Left ventricle myocardium inferior (tissue), 1 donor: Measurements from ENCODE around the gene TEC. TPM values are rescaled to one million over a fixed set of nuclear protein-coding genes. Genes with fewer than 3 reads are reported as not detected.

ENCODE experiments used
- DNase-seq: peaks from one replicate; pipeline ENCODE4 v3.0.0-alpha.2; 2020
- H3K27ac ChIP-seq: fragments of 200-600 bp; replicated peaks from 2 replicates; pipeline ENCODE4 v1.8.0; 2021
- H3K27me3 ChIP-seq: fragments of 200-600 bp; 2 replicates; pipeline ENCODE4 v1.8.0; 2021; ENCODE audit warnings: low read depth
- H3K36me3 ChIP-seq: fragments of 200-600 bp; 2 replicates; pipeline ENCODE4 v1.8.0; 2021
- H3K4me1 ChIP-seq: fragments of 200-600 bp; 2 replicates; pipeline ENCODE4 v1.8.0; 2021
- H3K4me3 ChIP-seq: fragments of 200-600 bp; 2 replicates; pipeline ENCODE4 v1.8.0; 2021; ENCODE audit warnings: mild to moderate bottlenecking, moderate library complexity
- H3K9me3 ChIP-seq: fragments of 200-600 bp; replicated peaks from 2 replicates; pipeline ENCODE4 v1.8.0; 2021
- intact Hi-C: fragments of 100-400 bp; cut with micrococcal nuclease; formaldehyde crosslinking; loops from one replicate; pipeline ENCODE4 v1.11.0; 2022
- total RNA-seq: library from RNA; stranded (reverse); fragmentation: NEBNext Ultra II Directional; extraction: Animal tissue kit (Norgen Biotek cat#: 25700); gene quantifications from one replicate; pipeline ENCODE4 v1.2.1, GENCODE V29; 2021
- TF ChIP-seq, protein P1 (sequence below): fragments of 200-600 bp; IDR thresholded peaks from 2 replicates; pipeline ENCODE4 v1.8.0; 2021; ENCODE audit warnings: antibody characterized with exemption, mild to moderate bottlenecking, borderline replicate concordance
- donor health status: DM: no; HTN: yes; CAD: no; lungs with severe emphysema.

Gene TEC
- total RNA-seq, 1 donor from 2014 or later, result 1.9 TPM

DNA sequence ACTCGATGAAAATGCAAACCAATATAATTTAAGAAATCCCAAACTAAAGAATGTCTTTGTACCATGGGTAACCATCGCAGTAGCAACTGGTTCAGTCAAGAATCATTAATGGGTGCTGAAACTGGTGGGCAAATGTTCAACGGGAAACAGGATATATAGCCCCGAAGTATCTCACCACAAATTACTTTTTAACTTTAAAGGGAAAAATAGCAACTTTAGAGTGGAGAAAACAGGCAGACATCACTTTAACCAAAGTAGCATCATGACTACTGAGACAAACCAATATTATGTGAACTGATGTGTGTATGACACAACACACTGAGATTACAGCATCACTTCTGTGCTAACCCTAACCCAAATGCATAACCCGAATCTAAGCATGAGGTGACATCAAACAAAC, 37.9 kb upstream of the TEC start:
- no peak overlapping the region for H3K27ac ChIP-seq
- no peaks in the 10 kb centered on the region for H3K9me3 ChIP-seq
- no peaks in the 10 kb centered on the region for H3K4me1 ChIP-seq
- no peaks in the 10 kb centered on the region for H3K36me3 ChIP-seq
- TF ChIP-seq, protein P1, sequence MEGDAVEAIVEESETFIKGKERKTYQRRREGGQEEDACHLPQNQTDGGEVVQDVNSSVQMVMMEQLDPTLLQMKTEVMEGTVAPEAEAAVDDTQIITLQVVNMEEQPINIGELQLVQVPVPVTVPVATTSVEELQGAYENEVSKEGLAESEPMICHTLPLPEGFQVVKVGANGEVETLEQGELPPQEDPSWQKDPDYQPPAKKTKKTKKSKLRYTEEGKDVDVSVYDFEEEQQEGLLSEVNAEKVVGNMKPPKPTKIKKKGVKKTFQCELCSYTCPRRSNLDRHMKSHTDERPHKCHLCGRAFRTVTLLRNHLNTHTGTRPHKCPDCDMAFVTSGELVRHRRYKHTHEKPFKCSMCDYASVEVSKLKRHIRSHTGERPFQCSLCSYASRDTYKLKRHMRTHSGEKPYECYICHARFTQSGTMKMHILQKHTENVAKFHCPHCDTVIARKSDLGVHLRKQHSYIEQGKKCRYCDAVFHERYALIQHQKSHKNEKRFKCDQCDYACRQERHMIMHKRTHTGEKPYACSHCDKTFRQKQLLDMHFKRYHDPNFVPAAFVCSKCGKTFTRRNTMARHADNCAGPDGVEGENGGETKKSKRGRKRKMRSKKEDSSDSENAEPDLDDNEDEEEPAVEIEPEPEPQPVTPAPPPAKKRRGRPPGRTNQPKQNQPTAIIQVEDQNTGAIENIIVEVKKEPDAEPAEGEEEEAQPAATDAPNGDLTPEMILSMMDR, result no peak
- H3K27me3 ChIP-seq, result no peaks in the 10 kb centered on the region
- intact Hi-C loops, result no loop called here
- no peak overlapping the region for H3K4me3 ChIP-seq
- no peak for DNase-seq

DNA sequence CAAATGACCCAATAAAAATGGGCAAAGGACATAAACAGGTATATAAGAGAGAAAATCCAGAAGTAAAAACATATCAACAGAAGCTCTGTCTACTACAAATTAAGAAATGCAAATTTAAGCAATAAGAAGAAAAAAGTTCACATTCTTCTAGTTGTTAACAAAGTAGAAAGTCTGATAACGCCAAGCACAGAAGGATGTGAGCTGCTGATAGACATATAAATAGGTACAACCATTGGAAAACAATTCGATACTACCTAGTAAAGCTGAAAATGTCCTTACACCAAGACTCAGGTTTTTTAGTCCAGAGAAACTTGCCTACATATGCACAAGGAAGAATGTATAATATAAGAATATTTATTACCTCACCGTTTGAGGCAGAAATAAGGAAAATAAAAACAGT, 35.9 kb upstream of the TEC start:
- TF ChIP-seq, protein P1, result no peak
- Histone ChIP-seq H3K4me1 (no peaks in the 10 kb centered on the region), H3K27ac (no peak overlapping the region), H3K4me3 (no peak overlapping the region), H3K36me3 (no peaks in the 10 kb centered on the region), H3K9me3 (no peaks in the 10 kb centered on the region), H3K27me3 (peaks cover 4% of the 10 kb centered on the region)
- intact Hi-C loops, result no loop called here
- no peak for DNase-seq

- intact Hi-C loops, result no loop called here
- no peaks in the 10 kb centered on the region for H3K4me1 ChIP-seq
- H3K27me3 ChIP-seq, result peaks cover 4% of the 10 kb centered on the region
- no peak overlapping the region for H3K4me3 ChIP-seq
- no peak for DNase-seq
- no peak overlapping the region for H3K27ac ChIP-seq
- TF ChIP-seq, protein P1, result no peak
- H3K9me3 ChIP-seq, result no peaks in the 10 kb centered on the region
- H3K36me3 ChIP-seq, result no peaks in the 10 kb centered on the region
These were observed 30.4 kb upstream of the TEC start for GRCh38 chr4:48300004-48300403.

GRCh38 chr4:48299560-48299959, 29.9 kb upstream of the TEC start:
- H3K36me3 ChIP-seq, result no peaks in the 10 kb centered on the region
- H3K4me1 ChIP-seq, result no peaks in the 10 kb centered on the region
- peaks cover 4% of the 10 kb centered on the region for H3K27me3 ChIP-seq
- no peaks in the 10 kb centered on the region for H3K9me3 ChIP-seq
- intact Hi-C loops, result no loop called here
- TF ChIP-seq, protein P1, result no peak
- no peak overlapping the region for H3K4me3 ChIP-seq
- H3K27ac ChIP-seq, result no peak overlapping the region
- DNase-seq, result no peak

GRCh38 chr4:48297256-48297846, 27.7 kb upstream of the TEC start:
- H3K36me3 ChIP-seq, result no peaks in the 10 kb centered on the region
- intact Hi-C loops, result no loop called here
- no peak for DNase-seq
- H3K4me1 ChIP-seq, result no peaks in the 10 kb centered on the region
- no peak overlapping the region for H3K27ac ChIP-seq
- peaks cover 4% of the 10 kb centered on the region for H3K27me3 ChIP-seq
- no peaks in the 10 kb centered on the region for H3K9me3 ChIP-seq
- H3K4me3 ChIP-seq, result no peak overlapping the region
- TF ChIP-seq, protein P1, result no peak
